OCI-M2 (cell line): ENCODE measurements around the gene FBXW9.
"Not testable (repeated sequence)": the region's sequence is repeated elsewhere in the genome, so short reads cannot be mapped to it uniquely, and the experiment has no call there.

Experiments used
- DNase-seq: peaks from one replicate; lab custom pipeline; 2025; ENCODE audit not compliant: unreplicated experiment; lab: John Stamatoyannopoulos, UW

FBXW9 gene

GRCh38 chr19:12656899-12657571, 39.4 kb downstream of the FBXW9 start:
- no peak for DNase-seq

GRCh38 chr19:12655546-12655945, 40.9 kb downstream of the FBXW9 start:
- DNase-seq: no peak

GRCh38 chr19:12652219-12652618, 44.2 kb downstream of the FBXW9 start:
- DNase-seq: no peak

- DNase-seq: no peak
Measured at GRCh38 chr19:12649941-12650340, 46.5 kb downstream of the FBXW9 start.

GRCh38 chr19:12648088-12648487, 48.3 kb downstream of the FBXW9 start:
- DNase-seq: no peak

- no peak for DNase-seq
Measured at GRCh38 chr19:12647490-12648071, 48.9 kb downstream of the FBXW9 start.

- DNase-seq: no peak
Measured at GRCh38 chr19:12647047-12647446, 49.4 kb downstream of the FBXW9 start.

GRCh38 chr19:12646551-12646950, 49.9 kb downstream of the FBXW9 start:
- DNase-seq: no peak

GRCh38 chr19:12643716-12644115, 52.7 kb downstream of the FBXW9 start:
- DNase-seq: not testable (repeated sequence)

GRCh38 chr19:12642506-12642905, 53.9 kb downstream of the FBXW9 start:
- DNase-seq: no peak

- no peak for DNase-seq
Measured at GRCh38 chr19:12641456-12641855, 55.0 kb downstream of the FBXW9 start.

GRCh38 chr19:12639901-12640613, 56.4 kb downstream of the FBXW9 start:
- DNase-seq: no peak
